GM19452 (cell line): ENCODE measurements around the gene ZDHHC24.
"Not testable (repeated sequence)": the region's sequence is repeated elsewhere in the genome, so short reads cannot be mapped to it uniquely, and the experiment has no call there.

ENCODE experiments used
- ATAC-seq: cut with Tn5 transposase; IDR thresholded peaks from one replicate; pipeline ENCODE4 v1.9.1; 2021; ENCODE audit not compliant: unreplicated experiment

ZDHHC24 gene

GRCh38 chr11:66546966-66547661 lies 1.3 kb upstream of the ZDHHC24 start:
- ATAC-seq = no peak

GRCh38 chr11:66546368-66546965 lies 619 bp upstream of the ZDHHC24 start, which contains the start of gene ACTN3:
Gene ACTN3 (plus strand): TSS chr11:66546903. CDS start chr11:66546938, 35 bp downstream.
- no peak for ATAC-seq

- ATAC-seq = not testable (repeated sequence)
These were observed 896 bp downstream of the ZDHHC24 start for GRCh38 chr11:66544952-66545351.

- ATAC-seq = no peak
These were observed 2.4 kb downstream of the ZDHHC24 start for GRCh38 chr11:66543263-66544107.

GRCh38 chr11:66542362-66542761 lies 3.5 kb downstream of the ZDHHC24 start:
- ATAC-seq = no peak

DNA sequence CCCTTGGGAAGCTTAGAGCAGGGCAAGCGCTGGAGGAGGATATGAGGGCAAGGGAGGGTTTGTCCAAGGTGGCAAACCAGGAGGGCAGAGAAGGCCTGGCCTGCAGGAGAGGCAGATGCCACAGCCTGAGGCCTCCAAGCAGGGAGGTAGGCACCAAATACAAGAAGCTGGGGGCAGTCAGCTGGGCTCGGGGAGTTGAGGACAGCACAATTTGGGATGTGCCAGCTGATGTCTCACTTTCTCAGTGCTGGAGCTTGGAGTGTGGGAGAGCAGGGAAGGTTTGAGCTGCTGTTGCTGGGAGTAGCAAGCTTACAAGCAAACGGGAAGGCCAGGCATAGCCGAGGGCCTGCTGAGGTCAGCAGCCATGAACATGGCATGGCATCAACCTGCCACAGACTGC lies 4.0 kb downstream of the ZDHHC24 start:
- ATAC-seq = no peak

GRCh38 chr11:66540598-66540997 lies 5.2 kb downstream of the ZDHHC24 start:
- ATAC-seq = not testable (repeated sequence)

DNA sequence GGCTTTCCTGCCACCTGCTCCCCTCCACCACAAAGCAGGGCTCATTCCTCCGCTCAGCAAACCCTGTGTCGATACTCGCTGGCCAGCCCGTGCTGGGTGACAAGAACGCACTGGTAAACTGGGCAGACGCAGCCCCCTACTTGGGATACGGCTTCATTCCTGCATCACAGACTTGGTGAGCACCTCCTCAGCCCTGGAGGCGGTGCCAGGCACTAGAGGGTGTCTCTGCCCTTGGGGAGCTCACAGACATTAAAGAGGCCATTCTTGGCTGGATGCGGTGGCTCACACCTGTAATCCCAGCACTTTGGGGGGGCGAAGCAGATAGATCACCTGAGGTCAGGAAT lies 6.0 kb downstream of the ZDHHC24 start:
- no peak for ATAC-seq

GRCh38 chr11:66539170-66539869 lies 6.5 kb downstream of the ZDHHC24 start:
- no peak for ATAC-seq

- ATAC-seq = no peak
These were observed 13.1 kb downstream of the ZDHHC24 start for GRCh38 chr11:66532784-66533183.

- ATAC-seq = no peak
These were observed 14.0 kb downstream of the ZDHHC24 start for GRCh38 chr11:66531841-66532240.

GRCh38 chr11:66530927-66531709 lies 14.7 kb downstream of the ZDHHC24 start:
- no peak for ATAC-seq

DNA sequence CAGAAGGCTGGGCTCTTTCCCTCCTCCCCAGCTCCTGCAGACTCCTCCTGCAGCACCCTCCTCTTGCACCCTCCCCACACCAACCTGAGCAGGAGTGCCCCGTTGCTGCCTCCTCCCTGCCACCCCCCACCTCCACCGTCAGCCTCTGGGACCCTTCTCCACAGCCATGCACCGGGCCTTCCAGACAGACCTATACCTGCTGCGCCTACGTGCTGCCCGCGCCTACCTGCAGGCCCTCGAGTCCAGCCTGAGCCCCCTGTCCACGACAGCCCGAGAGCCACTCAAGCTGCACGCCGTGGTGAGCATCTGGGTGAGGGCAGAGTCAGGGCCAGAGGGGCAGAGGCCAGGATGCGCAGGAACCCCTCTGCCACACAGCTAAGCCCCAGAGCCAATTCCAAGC lies 16.2 kb downstream of the ZDHHC24 start:
- ATAC-seq = no peak

DNA sequence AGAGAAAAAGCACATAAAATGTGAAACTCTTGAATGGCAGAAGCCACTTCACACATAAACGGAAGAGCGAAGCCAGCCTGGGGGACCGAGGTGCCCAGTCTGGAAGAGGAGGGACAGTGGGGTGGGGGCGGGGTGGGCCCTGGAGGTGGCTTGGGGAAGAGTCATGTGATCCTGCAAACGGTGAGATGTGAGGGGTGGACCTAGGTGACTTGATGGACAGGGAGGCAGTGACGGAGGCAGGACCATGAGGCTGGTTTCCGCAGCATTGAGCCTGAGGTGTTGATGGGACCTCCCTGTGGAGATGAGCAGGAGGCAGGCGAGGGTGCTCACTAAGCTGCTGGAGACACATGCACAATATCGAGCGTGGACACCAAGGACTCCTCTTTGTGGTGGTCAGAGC lies 16.8 kb downstream of the ZDHHC24 start:
- no peak for ATAC-seq

DNA sequence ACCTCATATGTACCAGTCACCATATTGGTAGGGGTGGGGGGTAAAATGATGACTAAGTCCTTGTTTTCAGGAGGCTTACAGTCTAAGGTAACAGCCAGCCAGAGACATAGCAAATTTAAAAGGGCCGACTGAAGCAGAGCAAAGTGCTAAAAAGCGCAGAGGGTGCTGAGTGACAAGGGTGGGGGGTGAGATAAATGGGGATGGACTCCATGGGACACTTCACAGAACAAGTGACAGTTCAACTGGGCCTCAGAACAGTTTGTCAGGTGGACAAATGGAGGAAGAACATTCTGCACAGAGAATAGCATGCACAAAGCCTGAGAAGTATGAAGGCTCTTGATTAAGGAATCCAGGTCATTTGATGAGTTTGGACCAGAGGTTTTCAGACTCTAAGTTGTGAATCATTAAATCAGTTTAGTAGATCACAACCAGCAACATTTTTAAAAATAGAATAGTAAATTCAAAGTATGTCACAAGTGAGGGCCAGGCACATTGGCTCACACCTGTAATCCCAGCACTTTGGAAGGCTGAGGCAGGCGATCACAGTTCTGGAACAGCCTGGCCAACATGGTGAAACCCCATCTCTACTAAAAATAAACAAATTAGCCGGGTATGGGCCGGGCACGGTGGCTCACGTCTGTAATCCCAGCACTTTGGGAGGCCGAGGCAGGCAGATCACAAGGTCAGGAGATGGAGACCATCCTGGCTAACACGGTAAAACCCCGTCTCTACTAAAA lies 21.4 kb downstream of the ZDHHC24 start:
- no peak for ATAC-seq

DNA sequence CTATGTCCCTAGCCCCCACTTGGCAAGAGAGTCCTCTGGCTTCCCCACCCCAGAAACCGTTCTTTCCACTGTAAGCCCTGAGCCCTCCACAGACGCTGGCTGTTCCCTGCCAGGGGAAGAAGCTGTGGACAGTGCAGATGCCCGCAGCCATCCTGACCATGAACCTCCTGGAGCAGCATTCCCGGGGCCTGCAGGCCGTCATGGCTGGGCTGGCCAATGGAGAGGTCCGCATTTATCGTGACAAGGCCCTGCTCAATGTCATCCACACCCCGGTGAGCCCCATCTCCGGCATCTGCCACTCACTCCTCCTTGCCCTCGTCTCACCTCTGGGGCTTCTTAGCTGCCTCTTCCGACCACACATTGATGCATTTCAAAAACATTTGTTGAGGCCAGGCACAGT lies 22.2 kb downstream of the ZDHHC24 start:
- ATAC-seq = no peak

DNA sequence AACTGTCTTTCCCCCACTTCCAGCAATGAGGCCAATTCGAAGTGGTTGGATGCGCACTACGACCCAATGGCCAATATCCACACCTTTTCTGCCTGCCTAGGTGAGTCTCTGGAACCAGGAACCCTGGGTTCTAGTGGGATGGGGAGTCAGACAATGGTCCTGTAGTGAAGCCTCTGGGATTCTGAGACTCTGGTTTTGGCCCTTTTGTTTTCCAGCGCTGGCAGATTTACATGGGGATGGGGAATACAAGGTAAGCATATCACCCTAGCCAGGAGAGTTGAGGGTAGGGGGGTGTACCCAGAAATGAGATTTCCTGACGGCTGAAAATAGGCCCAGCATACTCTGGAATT lies 34.9 kb downstream of the ZDHHC24 start:
- ATAC-seq = no peak

- ATAC-seq = peak; percentile 96
These were observed 35.4 kb downstream of the ZDHHC24 start, which contains the start of gene BBS1 for GRCh38 chr11:66510271-66510989. Gene BBS1 (plus strand): TSS chr11:66510635. CDS start chr11:66510660, 25 bp downstream.

DNA sequence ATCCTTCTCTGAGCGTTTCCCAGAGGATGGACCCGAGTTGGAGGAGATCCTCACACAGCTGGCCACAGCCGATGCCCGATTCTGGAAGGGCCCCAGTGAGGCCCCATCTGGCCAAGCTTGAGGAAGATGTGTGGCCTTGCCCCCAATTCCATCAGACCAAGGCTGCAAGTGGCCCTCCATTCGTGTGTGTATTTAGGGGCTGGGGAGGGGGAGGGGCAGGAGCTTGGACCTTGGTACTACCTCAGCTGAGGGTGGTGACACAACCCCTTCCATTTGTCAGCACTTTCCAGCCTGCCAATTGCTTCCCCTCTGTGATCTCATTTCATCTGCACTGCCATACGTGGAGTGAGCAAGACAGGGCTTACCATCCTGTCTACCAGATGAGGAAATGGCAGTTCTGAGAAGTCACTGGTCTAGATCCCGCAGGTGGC lies 36.7 kb downstream of the ZDHHC24 start:
- ATAC-seq = no peak
